Glomerular visceral epithelial cell (primary cell): ENCODE results near the gene CACNA2D3.
A peak's percentile ranks its signal among the peaks of the same experiment; 100 is the strongest.

ENCODE experiments used
- DNase-seq: peaks from one replicate; pipeline ENCODE4 v3.0.0-alpha.2; 2016; ENCODE audit errors: extremely low spot score

CACNA2D3 gene

DNA sequence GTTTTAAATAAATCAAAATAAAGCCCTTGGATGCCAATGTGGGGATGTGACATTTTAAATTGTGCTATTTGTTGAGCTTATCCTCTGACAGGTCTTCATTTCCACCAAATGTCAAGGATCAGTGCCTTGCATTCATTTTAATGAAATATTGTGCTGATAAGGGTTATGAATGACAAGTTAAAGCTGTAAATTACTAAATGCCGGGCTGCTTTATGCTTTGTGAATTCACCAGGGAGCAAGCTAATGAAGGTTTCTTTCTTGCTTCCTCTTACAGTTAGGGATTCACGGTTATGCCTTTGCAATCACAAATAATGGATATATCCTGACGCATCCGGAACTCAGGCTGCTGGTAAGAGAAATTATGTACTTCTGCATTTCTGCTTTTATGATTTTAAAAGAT lies 723.8 kb downstream of the CACNA2D3 start:
- DNase-seq, result no peak

DNA sequence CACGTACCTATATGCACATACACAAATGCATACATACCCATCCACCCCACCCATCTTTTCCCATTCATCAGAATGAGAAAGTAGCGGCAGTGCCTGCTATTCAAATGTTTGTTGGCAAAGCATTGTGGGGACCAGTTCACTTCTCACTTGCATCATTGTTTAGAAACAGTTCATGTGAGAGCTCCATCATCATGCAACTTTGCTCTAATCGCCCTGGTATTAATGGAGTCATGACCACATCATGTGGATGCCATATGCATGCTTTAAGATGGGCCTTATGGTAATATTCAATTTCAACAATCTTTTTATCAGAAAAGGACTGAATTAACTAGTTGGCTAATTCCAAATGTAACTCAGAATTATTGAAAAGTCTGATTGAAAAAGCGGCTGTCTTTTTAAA lies 725.0 kb downstream of the CACNA2D3 start:
- DNase-seq, result no peak

DNA sequence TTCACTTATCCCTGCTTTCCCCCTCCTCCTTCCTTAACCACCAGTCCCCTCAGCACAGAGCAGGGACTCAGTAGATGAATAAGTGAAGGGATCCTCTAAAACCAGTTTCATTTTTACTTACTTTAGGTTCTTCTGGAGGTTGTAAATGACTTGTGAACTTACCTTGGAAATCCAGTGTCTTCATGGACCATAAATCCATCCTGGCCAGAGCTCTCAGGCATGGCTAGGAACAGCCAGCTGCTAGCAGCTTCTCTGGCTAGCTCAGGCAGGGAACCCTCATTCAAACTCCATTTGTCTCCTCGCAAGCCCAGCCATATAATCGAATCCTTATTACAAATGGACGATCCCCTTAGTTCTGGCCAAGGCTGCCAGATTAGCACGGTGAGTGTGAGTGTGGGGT lies 727.0 kb downstream of the CACNA2D3 start:
- no peak for DNase-seq

DNA sequence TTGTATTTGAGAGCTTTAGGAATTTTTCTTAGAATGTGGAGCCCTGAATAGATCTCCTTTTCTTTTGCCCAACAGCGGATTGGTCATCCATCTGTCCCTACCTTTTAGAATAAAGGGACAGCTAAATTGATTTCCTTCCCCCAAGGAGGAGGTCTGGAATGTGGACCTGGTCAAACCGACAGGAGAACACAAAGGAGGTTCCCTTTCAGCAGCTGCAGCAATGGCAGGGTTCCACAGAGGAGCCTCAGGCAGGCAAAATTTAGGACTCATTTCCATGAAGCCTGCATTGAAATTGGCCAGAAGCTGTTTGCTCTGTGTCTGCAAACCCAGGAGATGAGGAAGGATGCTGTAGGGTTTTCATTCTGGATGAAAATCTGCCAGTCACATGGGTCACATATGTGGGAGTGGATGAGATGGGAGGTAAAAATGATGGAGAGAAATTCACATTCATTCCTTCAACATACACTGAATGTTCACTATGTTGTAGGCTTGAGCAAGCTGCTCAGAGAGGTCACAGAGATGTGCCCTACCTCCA lies 728.2 kb downstream of the CACNA2D3 start:
- DNase-seq, result no peak

- DNase-seq, result peak; percentile 64
Observed at GRCh38 chr3:54853573-54854404, 731.4 kb downstream of the CACNA2D3 start.

DNA sequence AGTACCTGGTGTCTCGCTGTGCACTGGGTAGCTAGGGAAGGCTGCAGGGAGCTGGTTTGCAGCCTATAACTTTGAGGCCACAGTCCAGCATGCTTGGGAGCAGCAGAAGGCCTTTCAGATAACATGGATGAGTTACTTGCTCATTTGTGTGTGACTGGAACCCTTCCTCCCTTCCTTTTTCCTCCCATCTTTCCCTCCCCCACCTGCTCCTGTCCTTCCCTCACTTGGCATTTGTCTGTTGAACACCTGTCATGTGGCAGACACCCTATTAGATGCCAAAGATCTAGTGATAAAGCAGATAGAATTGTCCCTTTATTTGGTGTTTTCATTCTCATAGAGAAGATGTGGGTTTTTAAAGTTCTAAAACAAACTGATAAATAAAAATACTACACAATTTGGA lies 733.9 kb downstream of the CACNA2D3 start:
- no peak for DNase-seq

DNA sequence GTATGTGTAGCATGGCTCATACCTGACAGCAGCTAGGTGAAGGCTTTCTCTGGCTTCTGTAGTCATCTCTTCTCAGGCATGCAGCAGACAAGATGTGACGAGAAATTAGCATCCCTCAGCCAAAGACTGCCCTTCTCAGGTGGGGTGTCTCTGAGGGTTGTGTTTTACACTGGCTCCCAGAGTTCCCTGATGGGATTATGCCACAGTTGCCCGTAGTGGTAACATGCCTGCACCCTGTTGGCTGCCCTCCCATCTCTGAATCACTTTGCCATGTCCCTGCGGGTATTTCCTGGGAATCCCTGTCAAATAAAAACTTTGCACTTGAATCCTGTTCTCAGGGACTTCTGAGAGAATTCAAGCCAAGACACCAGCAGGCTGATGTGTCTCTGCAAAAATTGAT lies 735.0 kb downstream of the CACNA2D3 start:
- DNase-seq, result peak; percentile 64

DNA sequence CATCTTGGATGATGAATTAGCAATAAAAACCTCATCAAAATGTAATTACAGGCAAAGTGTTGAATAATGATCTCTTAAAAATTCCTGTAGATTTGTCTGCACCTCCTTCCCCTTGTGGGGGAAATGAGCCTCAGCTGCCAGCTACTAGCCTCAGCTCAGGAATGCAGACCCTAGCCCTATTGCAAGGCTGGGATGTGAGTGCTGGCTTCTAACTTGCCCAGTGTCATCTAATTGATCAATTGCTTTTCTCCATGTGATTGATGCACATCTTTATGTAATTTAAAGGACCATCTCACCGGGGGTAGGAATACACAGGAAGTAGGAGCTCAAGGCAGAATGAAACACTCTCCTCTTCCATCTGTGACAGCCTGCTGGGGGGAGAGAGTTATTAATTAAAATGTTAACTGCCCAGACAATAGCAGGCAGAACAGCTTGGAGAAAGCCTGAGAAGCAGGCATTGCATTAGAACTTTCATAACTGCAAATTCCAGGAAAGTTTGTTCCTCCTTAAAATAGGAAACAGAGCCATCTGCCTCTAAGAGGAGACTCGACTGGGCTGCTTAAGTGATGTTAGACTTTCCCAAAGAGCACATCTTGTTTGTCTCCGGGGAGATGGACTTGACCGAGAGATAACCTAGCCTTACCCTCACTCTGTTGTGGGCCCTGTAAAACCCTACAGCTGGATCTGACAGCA lies 735.9 kb downstream of the CACNA2D3 start:
- no peak for DNase-seq

DNA sequence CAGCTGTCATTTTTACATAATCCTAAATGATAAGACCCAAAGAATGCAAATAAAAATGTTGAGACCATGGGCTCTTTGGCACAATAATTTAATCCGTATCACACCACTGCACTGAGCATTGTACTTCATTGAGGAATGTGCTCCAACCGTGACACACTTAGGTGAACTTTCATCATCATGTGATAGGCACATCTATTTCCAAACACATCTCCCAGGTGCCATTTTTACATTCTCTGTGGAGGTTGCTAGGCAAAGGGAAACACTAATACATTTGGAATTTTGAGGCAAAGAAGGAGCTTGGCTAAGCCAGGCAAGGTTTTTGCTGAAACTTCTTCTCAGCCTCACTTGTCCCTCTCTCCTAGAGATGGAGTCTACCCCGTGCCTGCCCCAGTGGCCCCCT lies 736.8 kb downstream of the CACNA2D3 start:
- peak; percentile 50 for DNase-seq

GRCh38 chr3:54861248-54862067 lies 739.1 kb downstream of the CACNA2D3 start:
- DNase-seq, result no peak

DNA sequence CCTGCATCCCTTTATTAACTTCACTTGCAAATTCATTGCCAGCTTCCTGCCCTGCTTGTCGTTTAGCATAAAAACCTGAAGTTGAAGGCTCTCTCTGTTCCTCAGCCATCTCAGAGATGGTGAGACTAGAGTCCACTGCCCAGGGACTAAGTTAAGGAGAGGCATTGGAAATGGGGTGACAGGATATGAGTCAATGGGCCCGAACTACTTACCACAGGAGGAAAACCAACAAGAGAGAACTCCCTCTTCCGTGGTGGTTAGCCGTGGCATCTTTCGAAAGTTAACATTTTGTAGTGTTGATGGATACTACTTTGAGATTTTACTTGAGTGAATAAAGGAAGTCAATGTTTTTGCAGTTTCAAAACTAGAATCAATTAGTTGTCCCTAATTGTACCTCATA lies 740.2 kb downstream of the CACNA2D3 start:
- DNase-seq, result no peak

- DNase-seq, result no peak
Observed at GRCh38 chr3:54863366-54863765, 741.0 kb downstream of the CACNA2D3 start.

DNA sequence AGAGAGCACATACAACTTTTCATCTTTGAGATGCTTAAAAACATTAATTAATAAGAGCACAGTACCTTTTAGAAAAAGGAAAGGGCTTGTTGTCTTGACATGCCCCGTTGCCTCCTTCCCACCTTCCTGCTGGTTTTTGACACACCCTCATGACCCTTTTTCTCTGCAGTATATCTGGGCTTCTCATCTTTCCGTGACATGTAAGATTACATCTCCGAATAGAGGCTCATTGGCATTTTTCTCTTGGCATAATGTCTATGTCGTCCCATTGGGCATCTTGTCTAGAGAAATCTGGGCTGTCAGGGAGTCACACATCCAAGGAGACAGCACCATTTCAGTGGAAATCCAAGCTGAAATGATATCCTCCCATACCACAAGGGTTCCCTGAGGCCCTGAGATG lies 741.4 kb downstream of the CACNA2D3 start:
- no peak for DNase-seq

DNA sequence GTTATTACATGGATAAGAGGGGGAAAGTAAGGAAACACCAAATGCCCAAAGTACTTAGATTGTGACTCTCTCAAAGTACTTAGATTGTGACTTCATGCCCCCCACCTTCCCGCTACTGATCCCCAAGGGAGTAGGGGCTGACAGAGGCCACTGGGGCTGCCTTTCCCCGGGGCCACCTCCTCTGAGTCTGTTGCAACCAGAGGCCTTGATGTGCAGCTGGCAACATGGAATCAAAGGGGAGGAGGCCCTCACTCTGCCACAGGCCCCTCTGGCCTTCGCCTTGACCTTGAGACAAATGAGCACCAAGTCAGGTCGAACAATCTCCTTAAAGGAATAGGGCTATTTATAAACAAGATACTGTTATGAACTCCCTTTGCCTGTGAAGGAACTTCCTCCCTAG lies 743.0 kb downstream of the CACNA2D3 start:
- no peak for DNase-seq

DNA sequence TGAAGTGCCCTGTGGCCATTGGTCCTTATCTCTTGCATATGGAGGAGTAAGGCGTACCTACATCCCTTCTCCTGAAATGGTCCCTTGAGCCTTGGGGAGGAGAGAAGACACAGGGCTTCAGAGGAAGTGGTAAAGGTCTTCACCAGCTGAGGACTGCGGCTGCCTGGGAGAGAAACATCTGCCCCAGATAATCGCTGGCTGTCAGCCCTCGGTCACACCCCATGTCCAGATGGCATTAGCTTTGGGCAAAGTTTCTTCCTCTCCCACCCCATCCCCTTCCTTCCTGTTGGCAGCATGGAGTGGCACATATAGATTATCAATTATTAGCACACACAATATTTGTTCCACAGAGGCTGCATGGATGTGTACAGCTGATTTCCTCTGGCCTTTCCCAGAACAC lies 743.9 kb downstream of the CACNA2D3 start:
- DNase-seq, result no peak

DNA sequence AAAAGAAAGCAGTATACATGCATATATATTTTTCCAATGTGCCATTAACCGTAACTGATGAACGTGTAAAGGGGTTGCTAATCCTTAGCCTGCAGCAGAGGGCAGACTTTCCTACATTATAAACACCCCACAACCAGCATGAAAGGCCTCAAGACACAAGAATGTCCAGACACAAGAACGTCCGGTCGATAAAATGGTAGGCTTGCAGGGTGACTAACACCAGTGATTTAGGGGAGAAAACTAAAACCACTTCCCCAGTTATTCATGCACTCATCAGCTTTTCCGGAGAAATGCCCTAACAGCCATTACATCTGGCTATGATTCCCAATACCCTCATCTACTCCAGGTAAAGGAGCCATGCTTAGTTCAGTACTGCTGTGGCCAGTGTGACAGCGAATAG lies 748.1 kb downstream of the CACNA2D3 start:
- peak; percentile 86 for DNase-seq

DNA sequence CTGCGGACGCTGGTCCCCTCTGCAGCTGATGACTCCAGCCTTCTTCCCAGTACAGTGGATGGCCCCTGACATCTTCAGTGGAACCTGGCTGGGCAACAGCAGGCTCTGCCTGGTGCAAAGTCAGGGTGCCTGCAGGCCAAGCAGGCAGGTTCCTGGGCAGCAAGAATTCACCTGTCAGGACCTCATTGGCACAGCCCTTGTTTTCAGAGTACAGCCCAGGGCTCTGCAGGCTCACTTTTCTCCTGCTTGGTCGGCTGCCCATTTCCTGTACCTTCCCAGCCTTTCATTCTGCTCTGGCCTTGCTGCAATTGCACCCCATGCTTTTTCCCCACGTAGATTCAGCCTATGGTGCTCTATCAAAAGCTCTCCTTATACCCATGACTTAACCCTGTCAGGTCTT lies 749.5 kb downstream of the CACNA2D3 start:
- DNase-seq, result no peak

DNA sequence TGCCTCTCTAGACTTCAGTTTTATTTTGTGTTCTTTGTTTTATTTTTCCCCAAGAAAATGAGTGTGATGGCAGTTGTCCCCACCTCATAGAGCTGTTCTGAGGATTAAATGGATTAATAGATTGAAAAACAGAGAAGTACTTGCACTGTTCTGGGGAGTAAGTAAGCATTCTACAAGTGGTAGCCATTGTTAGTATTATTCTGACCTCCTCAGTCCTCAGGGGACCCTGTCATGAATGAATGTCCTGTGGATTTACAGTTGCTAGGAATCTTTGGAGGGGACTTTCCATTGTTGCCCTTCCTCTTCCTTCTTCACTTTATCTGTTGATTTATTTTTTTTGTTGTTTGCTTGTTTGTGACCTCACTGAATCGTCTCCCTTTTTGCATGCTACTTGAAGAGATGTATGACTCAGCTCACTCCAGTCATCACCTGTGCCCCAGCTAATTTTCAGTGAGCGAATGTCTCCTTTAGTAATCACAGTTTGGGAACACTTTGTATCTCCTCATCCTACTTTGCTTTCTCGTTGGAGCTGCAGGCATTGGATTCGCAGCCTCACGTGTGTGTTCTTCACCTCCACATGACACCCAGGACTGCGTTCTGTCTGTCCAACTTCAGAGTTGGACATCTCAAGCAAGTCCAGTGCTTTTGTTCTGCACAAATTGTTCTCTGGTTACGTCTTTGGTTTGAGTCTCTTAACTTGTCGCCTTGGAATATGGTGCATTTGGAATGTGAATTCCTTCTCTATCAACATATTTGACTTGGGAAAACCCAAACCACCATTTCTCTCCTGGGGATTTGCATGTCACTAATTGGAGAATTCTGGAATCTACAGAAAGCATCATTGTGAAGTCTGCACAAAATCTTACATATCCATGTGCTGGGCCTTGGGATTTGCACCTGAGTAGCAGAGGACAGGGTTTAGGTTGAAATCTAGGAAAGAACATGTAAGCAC lies 751.0 kb downstream of the CACNA2D3 start:
- DNase-seq, result no peak

- no peak for DNase-seq
Observed at GRCh38 chr3:54874816-54875556, 752.6 kb downstream of the CACNA2D3 start.

DNA sequence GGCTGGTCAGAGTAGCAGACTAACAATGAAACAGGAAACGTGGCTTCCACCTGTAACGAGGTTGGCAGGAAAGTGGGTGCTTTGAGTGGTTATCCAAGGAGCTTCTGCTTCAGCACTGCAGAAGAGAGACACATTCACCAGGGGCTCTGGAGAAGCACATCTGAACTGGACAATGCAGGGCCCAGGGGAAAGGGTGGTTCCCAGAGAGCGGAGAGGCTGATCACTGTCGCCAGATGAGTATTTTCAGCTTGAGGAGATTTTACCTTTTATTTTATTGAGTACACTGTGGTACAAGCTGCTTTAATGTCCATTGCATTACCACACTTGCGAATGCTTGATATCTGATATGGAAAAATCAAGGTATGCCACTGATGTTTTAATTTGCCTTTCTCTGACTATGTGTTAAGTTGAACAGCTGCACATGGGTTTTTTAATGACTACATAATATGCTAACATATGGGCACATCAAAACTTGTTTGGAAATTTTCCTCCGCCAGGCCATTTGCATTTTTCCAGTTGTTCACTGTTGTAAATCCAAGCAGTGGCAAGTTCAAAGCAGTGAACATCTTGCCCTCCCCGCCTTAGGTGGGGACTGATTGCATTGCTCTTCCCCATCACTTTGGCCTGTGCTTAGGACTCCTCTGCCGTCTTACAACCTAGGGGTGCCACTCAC lies 753.4 kb downstream of the CACNA2D3 start:
- DNase-seq, result no peak
